OCI-LY1 (cell line): ENCODE results near the gene FAM72B.
"Not testable (repeated sequence)": the region's sequence is repeated elsewhere in the genome, so short reads cannot be mapped to it uniquely, and the experiment has no call there.

Experiments
- CTCF ChIP-seq: fragments of 200-600 bp; sonication (generic), shearing (Covaris generic); IDR thresholded peaks from 2 replicates; pipeline ENCODE4 v1.5.1; 2017; ENCODE audit warnings: mild to moderate bottlenecking, antibody characterized with exemption, low read length, moderate library complexity, mixed read lengths
- EZH2 ChIP-seq: fragments of 200-600 bp; sonication (generic), shearing (Covaris generic); IDR thresholded peaks from 2 replicates; pipeline ENCODE4 v1.8.0; 2017; ENCODE audit warnings: borderline replicate concordance, mixed run types, mild to moderate bottlenecking, antibody characterized with exemption, low read length, moderate library complexity, mixed read lengths

- not testable (repeated sequence) for TF ChIP-seq CTCF, EZH2
Measured at GRCh38 chr1:121156958-121157603, 27.1 kb downstream of the FAM72B start.
